ENCODE results near the gene YBX3.

- TF ChIP-seq CTCF (IDR thresholded peaks at IDR 0.05): no peak
- TF ChIP-seq POLR2A (IDR thresholded peaks at IDR 0.05): no peak
Measured at GRCh38 chr12:10715491-10715890, 7.6 kb downstream of the YBX3 start.
